Stimulated activated naive CD8-positive, alpha-beta T cell treated with anti-CD3 and anti-CD28 coated beads, Interleukin-15, amount 100 ng/mL, for 72 hours (primary cell): Measurements from ENCODE around the gene GLB1L2.
A peak's percentile ranks its signal among the peaks of the same experiment; 100 is the strongest.
"Not testable (repeated sequence)": the region's sequence is repeated elsewhere in the genome, so short reads cannot be mapped to it uniquely, and the experiment has no call there.

Experiments
- ATAC-seq: fragments of 150-1000 bp; cut with Tn5 transposase; 2 replicates; pipeline ENCODE4 v1.10.0; 2021; ENCODE audit warnings: mild to moderate bottlenecking, moderate library complexity
- DNase-seq, 2 donors: peaks; one replicate each; pipeline ENCODE4 v3.0.0; 2021 to 2022
- H3K27ac Mint-ChIP-seq, 2 donors: one replicate each; pipeline ENCODE4 v1.8.0; 2022; ENCODE audit warnings: mild to moderate bottlenecking in 2 of 2, mixed read lengths in 2 of 2, moderate library complexity in 2 of 2
- H3K27me3 Mint-ChIP-seq: one replicate; pipeline ENCODE4 v1.8.0; 2022; ENCODE audit warnings: mixed read lengths
- H3K4me1 Mint-ChIP-seq: one replicate; pipeline ENCODE4 v1.8.0; 2022; ENCODE audit warnings: mild to moderate bottlenecking, mixed read lengths
- H3K4me3 Mint-ChIP-seq, 2 donors: one replicate each; pipeline ENCODE4 v1.8.0; 2022; ENCODE audit warnings: mild to moderate bottlenecking in 2 of 2, mixed read lengths in 2 of 2, moderate library complexity in 1 of 2
- H3K9me3 Mint-ChIP-seq, 2 donors: one replicate each; pipeline ENCODE4 v1.8.0; 2022; ENCODE audit warnings: mixed read lengths in 2 of 2

Gene GLB1L2, protein sequence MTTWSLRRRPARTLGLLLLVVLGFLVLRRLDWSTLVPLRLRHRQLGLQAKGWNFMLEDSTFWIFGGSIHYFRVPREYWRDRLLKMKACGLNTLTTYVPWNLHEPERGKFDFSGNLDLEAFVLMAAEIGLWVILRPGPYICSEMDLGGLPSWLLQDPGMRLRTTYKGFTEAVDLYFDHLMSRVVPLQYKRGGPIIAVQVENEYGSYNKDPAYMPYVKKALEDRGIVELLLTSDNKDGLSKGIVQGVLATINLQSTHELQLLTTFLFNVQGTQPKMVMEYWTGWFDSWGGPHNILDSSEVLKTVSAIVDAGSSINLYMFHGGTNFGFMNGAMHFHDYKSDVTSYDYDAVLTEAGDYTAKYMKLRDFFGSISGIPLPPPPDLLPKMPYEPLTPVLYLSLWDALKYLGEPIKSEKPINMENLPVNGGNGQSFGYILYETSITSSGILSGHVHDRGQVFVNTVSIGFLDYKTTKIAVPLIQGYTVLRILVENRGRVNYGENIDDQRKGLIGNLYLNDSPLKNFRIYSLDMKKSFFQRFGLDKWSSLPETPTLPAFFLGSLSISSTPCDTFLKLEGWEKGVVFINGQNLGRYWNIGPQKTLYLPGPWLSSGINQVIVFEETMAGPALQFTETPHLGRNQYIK

GRCh38 chr11:134331354-134332188, at the start of gene GLB1L2:
GLB1L2 (plus strand) TSS chr11:134331988; CDS start chr11:134332062, 74 bp downstream.
- ATAC-seq (peak; percentile 94), DNase-seq (peak; percentile 75 to 76)
- Mint-ChIP-seq H3K4me1 (peaks cover 24% of the 10 kb centered on the region), H3K9me3 (no peaks in the 10 kb centered on the region), H3K27me3 (peaks cover 43% of the 10 kb centered on the region), H3K27ac (peak within 1 kb of the TSS in 1 of 2 donors; percentile 67), H3K4me3 (peak within 1 kb of the TSS; percentile 85 to 86)

DNA sequence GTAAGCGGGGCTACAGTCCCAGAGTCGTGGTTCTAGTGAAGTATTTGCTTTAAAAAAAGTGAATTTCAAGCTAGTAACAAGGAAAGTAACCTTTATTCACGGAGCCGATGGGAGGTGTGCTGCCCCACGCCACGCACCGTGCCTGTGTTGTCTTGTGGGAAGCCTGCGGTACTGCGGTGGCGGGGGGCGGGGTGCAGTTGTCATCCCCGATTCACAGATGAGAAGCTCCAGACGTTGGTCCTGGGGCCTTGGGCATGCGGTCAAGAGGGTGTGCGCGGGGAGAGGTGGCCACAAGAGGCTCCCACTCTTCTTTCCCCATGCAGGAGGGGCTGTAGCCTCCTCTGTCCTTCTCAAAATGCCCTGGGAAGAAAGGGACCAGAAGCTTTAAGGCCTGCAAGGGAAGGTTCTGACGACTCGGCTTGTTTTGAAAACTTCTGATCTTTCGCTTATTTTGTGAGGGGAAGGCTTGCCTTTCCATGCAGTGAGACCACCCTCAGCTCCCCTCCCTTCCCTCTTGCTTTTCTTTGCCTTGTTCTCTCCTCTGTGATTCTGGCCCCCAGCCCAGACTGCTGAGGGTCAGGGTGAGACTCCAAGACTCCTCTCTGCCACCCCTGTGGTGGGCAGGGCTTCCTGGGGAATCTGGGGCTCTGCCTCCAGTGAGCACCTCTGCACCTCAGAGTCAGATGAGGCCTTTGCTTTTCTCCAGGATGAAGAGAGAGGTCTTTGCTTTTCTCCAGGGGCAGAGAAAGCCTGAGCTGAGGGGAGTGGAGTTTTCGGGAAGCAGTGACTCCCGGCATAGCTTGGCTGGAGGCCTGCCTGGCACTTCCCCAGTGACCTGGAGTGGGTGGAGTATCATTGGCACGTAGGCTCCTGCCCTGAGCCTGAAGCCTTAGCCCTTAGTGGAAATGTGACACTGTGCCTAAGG, 49.4 kb upstream of the GLB1L2 start:
- Mint-ChIP-seq H3K4me3 (no peak overlapping the region), H3K9me3 (no peaks in the 10 kb centered on the region), H3K27ac (no peak overlapping the region), H3K4me1 (peaks cover 18% of the 10 kb centered on the region), H3K27me3 (peaks cover 2% of the 10 kb centered on the region)
- ATAC-seq = no peak
- DNase-seq = no peak

DNA sequence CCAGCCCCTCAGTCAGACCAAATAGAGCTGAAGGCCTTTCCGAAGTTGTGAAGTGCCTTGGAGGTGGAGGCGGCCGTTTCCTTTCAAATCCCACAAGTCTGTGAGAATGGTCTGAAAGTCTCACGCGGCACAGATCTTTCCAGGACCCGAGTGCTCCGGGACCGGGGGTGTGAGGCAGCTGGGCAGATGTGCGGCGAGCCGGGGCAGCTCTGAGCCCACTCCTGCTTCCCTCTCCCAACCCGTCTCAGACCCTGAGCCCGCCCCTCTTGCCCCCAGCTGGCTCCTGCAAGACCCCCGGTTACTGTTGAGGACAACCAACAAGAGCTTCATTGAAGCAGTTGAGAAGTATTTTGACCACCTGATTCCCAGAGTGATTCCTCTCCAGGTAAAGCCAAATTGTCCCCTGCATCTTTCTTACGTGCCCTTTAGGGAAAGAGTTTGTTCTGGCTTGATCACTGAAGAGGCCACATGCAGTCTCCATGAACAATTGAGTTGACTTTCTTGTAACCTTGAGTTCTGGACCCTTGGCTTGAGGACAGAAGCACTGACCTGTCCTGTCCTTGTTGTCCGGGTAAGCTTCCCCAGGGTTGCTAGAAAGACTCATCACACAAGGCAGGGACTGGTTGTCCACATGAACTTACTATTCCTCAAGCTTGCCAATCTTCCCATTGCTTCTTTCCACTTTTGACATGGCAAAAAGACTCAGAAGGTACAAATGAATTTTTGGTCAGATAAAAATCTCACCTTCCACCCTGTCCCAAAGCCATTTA, 48.1 kb upstream of the GLB1L2 start:
- DNase-seq (no peak), ATAC-seq (no peak)
- H3K4me3 Mint-ChIP-seq = no peak overlapping the region
- H3K4me1 Mint-ChIP-seq = peaks cover 9% of the 10 kb centered on the region
- H3K27me3 Mint-ChIP-seq = no peaks in the 10 kb centered on the region
- H3K27ac Mint-ChIP-seq = no peak overlapping the region
- no peaks in the 10 kb centered on the region for H3K9me3 Mint-ChIP-seq

DNA sequence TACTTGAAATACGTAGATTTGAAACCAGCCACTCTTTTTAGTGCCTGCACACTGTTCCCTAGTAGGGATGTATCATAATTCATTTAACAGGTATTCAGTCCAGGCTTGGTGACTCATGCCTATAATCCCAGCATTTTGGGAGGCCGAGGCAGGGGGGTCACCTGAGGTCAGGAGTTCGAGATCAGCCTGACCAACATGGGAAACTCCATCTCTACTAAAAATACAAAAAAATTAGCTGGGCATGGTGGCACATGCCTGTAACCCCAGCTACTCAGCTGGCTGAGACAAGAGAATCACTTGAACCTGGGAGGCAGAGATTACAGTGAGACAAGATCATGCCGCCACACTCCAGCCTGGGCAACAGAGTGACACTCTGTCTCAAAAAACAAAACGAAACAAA, 47.4 kb upstream of the GLB1L2 start:
- H3K27ac Mint-ChIP-seq, ATAC-seq, H3K4me3 Mint-ChIP-seq, H3K4me1 Mint-ChIP-seq, H3K27me3 Mint-ChIP-seq, H3K9me3 Mint-ChIP-seq, DNase-seq: not testable (repeated sequence)

DNA sequence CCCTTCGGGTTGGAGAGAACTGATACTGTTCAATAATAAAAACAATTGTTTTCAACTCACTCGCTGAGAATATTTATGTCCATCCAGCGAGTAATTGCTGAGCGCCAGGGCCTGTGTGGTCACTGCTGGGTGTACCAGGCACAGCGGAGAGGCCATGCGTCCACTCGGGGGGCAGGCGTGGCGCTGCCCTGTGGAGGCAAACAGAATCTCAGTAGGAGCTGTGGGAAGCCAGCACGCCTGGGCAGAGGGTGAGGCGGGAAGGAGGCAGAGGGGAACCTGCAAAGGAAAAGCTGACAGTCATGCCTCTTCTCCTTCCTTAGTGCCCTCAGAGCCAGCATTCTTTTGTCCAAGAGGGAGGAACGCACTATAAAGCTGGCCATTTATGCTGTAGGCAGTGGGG, 44.2 kb upstream of the GLB1L2 start:
- no peaks in the 10 kb centered on the region for H3K4me1 Mint-ChIP-seq
- ATAC-seq = no peak
- H3K4me3 Mint-ChIP-seq = no peak overlapping the region
- H3K27ac Mint-ChIP-seq = no peak overlapping the region
- no peak for DNase-seq
- no peaks in the 10 kb centered on the region for H3K9me3 Mint-ChIP-seq
- no peaks in the 10 kb centered on the region for H3K27me3 Mint-ChIP-seq

DNA sequence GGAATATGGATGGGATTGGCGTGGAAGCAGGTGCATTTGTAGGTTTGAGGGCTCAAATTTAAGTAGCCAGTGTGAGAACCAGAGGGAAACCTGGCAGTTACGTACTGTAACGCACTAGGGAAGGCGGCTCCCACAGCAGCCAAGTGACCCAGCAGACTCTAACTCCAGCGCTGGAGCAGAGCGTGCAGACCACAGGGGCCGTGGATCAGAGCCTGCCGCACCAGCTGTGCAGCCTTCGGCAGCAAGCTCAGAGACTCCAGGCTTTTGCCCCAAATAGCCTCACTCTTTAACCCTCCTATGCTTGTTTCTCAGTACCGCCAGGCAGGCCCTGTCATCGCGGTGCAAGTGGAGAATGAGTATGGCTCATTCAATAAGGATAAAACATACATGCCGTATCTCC, 43.3 kb upstream of the GLB1L2 start:
- Mint-ChIP-seq H3K27ac (no peak overlapping the region), H3K4me1 (no peaks in the 10 kb centered on the region), H3K9me3 (no peaks in the 10 kb centered on the region), H3K27me3 (no peaks in the 10 kb centered on the region), H3K4me3 (no peak overlapping the region)
- DNase-seq = no peak
- ATAC-seq = no peak

GRCh38 chr11:134289167-134289566, 42.6 kb upstream of the GLB1L2 start:
- no peak for DNase-seq
- H3K4me1 Mint-ChIP-seq = no peaks in the 10 kb centered on the region
- no peaks in the 10 kb centered on the region for H3K9me3 Mint-ChIP-seq
- peak overlapping the region in 1 of 2 donors; percentile 31 for H3K27ac Mint-ChIP-seq
- no peak overlapping the region for H3K4me3 Mint-ChIP-seq
- no peaks in the 10 kb centered on the region for H3K27me3 Mint-ChIP-seq
- no peak for ATAC-seq

DNA sequence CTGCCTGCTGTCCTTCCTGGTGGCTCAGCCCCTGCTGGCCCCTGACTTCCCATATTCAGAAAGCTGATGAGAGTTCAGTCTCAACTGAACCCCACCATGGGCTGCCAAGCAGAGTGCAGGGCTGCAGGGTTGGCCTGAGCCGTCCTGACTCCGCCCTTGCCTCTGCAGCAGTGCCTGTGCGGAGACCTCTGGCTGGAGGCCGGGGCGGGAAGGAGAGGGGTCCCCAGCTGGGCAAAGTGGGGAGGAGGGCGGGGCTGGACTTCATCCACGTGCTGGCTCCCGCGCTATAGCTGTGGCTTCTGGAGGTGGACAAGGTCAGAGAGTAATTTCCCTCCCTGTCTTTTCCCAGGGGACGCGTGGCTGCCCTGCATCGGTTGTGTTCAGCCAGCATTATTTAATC, 42.0 kb upstream of the GLB1L2 start:
- Mint-ChIP-seq H3K27ac (no peak overlapping the region), H3K27me3 (no peaks in the 10 kb centered on the region), H3K4me1 (no peaks in the 10 kb centered on the region), H3K4me3 (no peak overlapping the region), H3K9me3 (no peaks in the 10 kb centered on the region)
- DNase-seq = no peak
- ATAC-seq = no peak

GRCh38 chr11:134290646-134291045, 41.1 kb upstream of the GLB1L2 start:
- ATAC-seq (no peak), DNase-seq (no peak)
- Mint-ChIP-seq H3K27me3 (no peaks in the 10 kb centered on the region), H3K27ac (no peak overlapping the region), H3K4me3 (no peak overlapping the region), H3K9me3 (no peaks in the 10 kb centered on the region), H3K4me1 (no peaks in the 10 kb centered on the region)

DNA sequence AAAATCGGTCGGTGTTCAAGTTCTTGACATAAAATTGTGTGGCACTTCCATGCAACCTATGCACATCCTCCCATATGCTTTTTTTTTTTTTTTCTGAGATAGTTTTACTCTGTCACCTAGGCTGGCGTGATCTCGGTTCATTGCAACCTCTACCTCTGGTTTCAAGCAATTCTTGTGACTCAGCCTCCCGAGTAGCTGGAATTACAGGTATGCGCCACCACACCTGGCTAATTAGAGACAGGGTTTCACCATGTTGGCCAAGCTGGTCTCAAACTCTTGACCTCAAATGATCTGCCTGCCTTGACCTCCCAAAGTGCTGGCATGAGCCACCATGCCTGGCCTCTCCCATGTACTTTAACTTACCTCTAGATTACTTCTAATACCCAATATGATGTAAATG, 40.6 kb upstream of the GLB1L2 start:
- ATAC-seq = no peak
- Mint-ChIP-seq H3K27ac (no peak overlapping the region), H3K9me3 (no peaks in the 10 kb centered on the region), H3K27me3 (no peaks in the 10 kb centered on the region), H3K4me3 (no peak overlapping the region), H3K4me1 (no peaks in the 10 kb centered on the region)
- DNase-seq = no peak

DNA sequence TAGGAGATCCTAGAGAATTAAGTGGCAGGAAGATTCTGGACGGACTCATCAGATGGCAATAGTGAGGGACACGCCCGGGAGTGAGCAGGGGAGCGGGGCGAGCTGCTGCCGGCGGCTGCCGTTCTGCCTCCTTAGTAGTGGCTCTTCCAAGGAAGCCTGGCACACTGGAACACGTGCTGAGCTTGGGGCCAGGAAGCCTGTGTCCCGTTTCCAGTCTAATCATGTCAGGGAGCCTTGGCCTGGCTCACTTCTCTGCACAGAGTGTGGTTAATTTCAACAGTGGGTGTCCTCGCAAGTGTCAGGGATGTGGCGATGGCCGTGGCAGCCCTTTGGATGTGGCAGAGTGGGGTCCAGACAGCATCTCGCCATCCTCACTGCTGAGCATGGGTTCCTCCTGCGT, 39.1 kb upstream of the GLB1L2 start:
- DNase-seq = no peak
- H3K27me3 Mint-ChIP-seq = no peaks in the 10 kb centered on the region
- ATAC-seq = no peak
- no peaks in the 10 kb centered on the region for H3K4me1 Mint-ChIP-seq
- no peak overlapping the region for H3K4me3 Mint-ChIP-seq
- peak overlapping the region in 1 of 2 donors; percentile 33 for H3K27ac Mint-ChIP-seq
- no peaks in the 10 kb centered on the region for H3K9me3 Mint-ChIP-seq

GRCh38 chr11:134293119-134294113, 38.4 kb upstream of the GLB1L2 start:
- H3K27me3 Mint-ChIP-seq = no peaks in the 10 kb centered on the region
- H3K4me1 Mint-ChIP-seq = no peaks in the 10 kb centered on the region
- ATAC-seq (peak; percentile 23), DNase-seq (no peak)
- no peaks in the 10 kb centered on the region for H3K9me3 Mint-ChIP-seq
- H3K4me3 Mint-ChIP-seq = no peak overlapping the region
- H3K27ac Mint-ChIP-seq = peak overlapping the region in 1 of 2 donors; percentile 61

GRCh38 chr11:134294664-134295063, 37.1 kb upstream of the GLB1L2 start:
- Mint-ChIP-seq H3K27me3 (no peaks in the 10 kb centered on the region), H3K4me3 (no peak overlapping the region), H3K4me1 (no peaks in the 10 kb centered on the region), H3K27ac (no peak overlapping the region), H3K9me3 (no peaks in the 10 kb centered on the region)
- no peak for ATAC-seq
- DNase-seq = no peak
